HepG2 (cell line): ENCODE data around the gene FOXD2. TPM values are rescaled to one million over a fixed set of nuclear protein-coding genes. Genes with fewer than 3 reads are reported as not detected.

Source experiments
- ATAC-seq: fragments of 200-7000 bp; cut with Tn5 transposase; 3 replicates; pipeline ENCODE4 v1.9.1; 2020; ENCODE audit warnings: mild to moderate bottlenecking, moderate library complexity
- BruUV-seq: library from RNA; stranded (reverse); fragments of 400-500 nt; replicated peaks from 2 replicates; lab custom pipeline; 2021; lab: Mats Ljungman, UMichigan
- CTCF ChIA-PET: fragments of 300-600 bp; formaldehyde crosslinking; extraction: SDS; loops from one replicate; lab custom pipeline; 2021; ENCODE audit warnings: low total read pairs, inconsistent platforms, low intra/inter-chr PET ratio; lab: Yijun Ruan, JAX
- POLR2A ChIA-PET: fragments of 350-600 bp; sonication (Branson Sonifier 250); formaldehyde crosslinking; loops from one replicate; lab custom pipeline; 2020; ENCODE audit warnings: antibody characterized with exemption, inconsistent platforms; lab: Yijun Ruan, JAX
- DNase-seq: peaks from one replicate; pipeline ENCODE4 v3.0.0-alpha.2; 2015; ENCODE audit warnings: low spot score
- FAIRE-seq: peaks from 3 replicates; lab custom pipeline; 2011; peaks lifted over from hg19 to GRCh38; lab: Jason Lieb, UNC
- H2AFZ ChIP-seq: one replicate; pipeline ENCODE4 v1.6.1; 2011; ENCODE audit warnings: low read length, inconsistent platforms
- H3K27ac ChIP-seq: fragments of 300-600 bp; 3 replicates; pipeline ENCODE4 v1.8.0; 2011; ENCODE audit warnings: mixed run types, mild to moderate bottlenecking, mixed read lengths, low read length, inconsistent platforms; ENCODE audit not compliant: insufficient read depth; ENCODE audit errors: extremely low read length
- H3K27me3 ChIP-seq, 2 experiments: fragments of 200-600 bp in 1 of 2; 2 replicates in 1 of 2; 3 replicates in 1 of 2; pipeline versions ENCODE4 v1.6.0 to v1.8.0; 2011; ENCODE audit warnings: low read length in 2 of 2, mild to moderate bottlenecking in 2 of 2, moderate library complexity in 2 of 2, inconsistent platforms in 1 of 2; ENCODE audit not compliant: insufficient read depth in 2 of 2, control insufficient read depth in 1 of 2
- H3K36me3 ChIP-seq, 2 experiments: fragments of 200-600 bp in 1 of 2; replicated peaks in 1 of 2; 2 replicates in 1 of 2; 3 replicates in 1 of 2; pipeline versions ENCODE4 v1.5.1 to v1.8.0; 2011; ENCODE audit warnings: low read length in 2 of 2, inconsistent platforms in 1 of 2; ENCODE audit not compliant: insufficient read depth in 2 of 2, control insufficient read depth in 1 of 2
- H3K4me1 ChIP-seq: 2 replicates; pipeline ENCODE4 v1.5.1; 2012; ENCODE audit warnings: low read length, inconsistent platforms; ENCODE audit not compliant: insufficient read depth
- H3K4me2 ChIP-seq: 2 replicates; pipeline ENCODE4 v1.6.0; 2011; ENCODE audit warnings: low read depth, low read length, inconsistent platforms
- H3K4me3 ChIP-seq, 3 experiments: fragments of 200-600 bp in 1 of 3; sonication (generic), shearing (Covaris generic) in 1 of 3; replicated peaks in 1 of 3; 2 replicates each; pipeline ENCODE4 v1.5.1; 2011 to 2016; ENCODE audit warnings: low read length in 3 of 3, inconsistent platforms in 2 of 3, low read depth in 2 of 3, mild to moderate bottlenecking in 2 of 3, control low read depth in 1 of 3, mixed read lengths in 1 of 3; ENCODE audit not compliant: insufficient read depth in 1 of 3
- H3K79me2 ChIP-seq: one replicate; pipeline ENCODE4 v1.6.1; 2011; ENCODE audit warnings: low read length, inconsistent platforms; ENCODE audit not compliant: insufficient read depth
- H3K9ac ChIP-seq: 2 replicates; pipeline ENCODE4 v1.6.0; 2011; ENCODE audit warnings: mild to moderate bottlenecking, low read depth, low read length, inconsistent platforms; ENCODE audit not compliant: insufficient read depth
- H3K9me3 ChIP-seq: 2 replicates; pipeline ENCODE4 v1.5.1; 2012; ENCODE audit warnings: mild to moderate bottlenecking, low read length
- H4K20me1 ChIP-seq: 2 replicates; pipeline ENCODE4 v1.6.0; 2011; ENCODE audit warnings: inconsistent platforms, mild to moderate bottlenecking, low read length, moderate library complexity; ENCODE audit not compliant: insufficient read depth
- ARNT2 ChIP-seq: sonication (generic); formaldehyde crosslinking; IDR thresholded peaks from 2 replicates; pipeline ENCODE4 v1.8.0; 2022; ENCODE audit warnings: mild to moderate bottlenecking, low read depth, missing genetic modification reagents, moderate library complexity
- BRCA1 ChIP-seq: sonication (generic); formaldehyde crosslinking; IDR thresholded peaks from 2 replicates; pipeline ENCODE4 v1.4.0; 2020; ENCODE audit warnings: missing genetic modification reagents
- HNRNPK ChIP-seq: fragments of 200-400 bp; formaldehyde crosslinking; IDR thresholded peaks from 2 replicates; pipeline ENCODE4 v1.6.1; 2018; ENCODE audit warnings: low read length, low read depth, moderate library complexity, mild to moderate bottlenecking; ENCODE audit not compliant: poor library complexity, severe bottlenecking
- IKZF4 ChIP-seq: sonication (generic); formaldehyde crosslinking; IDR thresholded peaks from 2 replicates; pipeline ENCODE4 v1.5.1; 2020; ENCODE audit warnings: borderline replicate concordance, mild to moderate bottlenecking, low read depth, missing genetic modification reagents; ENCODE audit errors: not compliant biosample characterization
- NFKB2 ChIP-seq: sonication (generic); formaldehyde crosslinking; IDR thresholded peaks from 2 replicates; pipeline ENCODE4 v1.4.0; 2020; ENCODE audit warnings: missing genetic modification reagents, borderline replicate concordance
- ZNF17 ChIP-seq: sonication (generic); formaldehyde crosslinking; IDR thresholded peaks from 2 replicates; pipeline ENCODE4 v1.5.0; 2020; ENCODE audit warnings: mild to moderate bottlenecking, missing genetic modification reagents
- ZNF446 ChIP-seq: sonication (generic); formaldehyde crosslinking; IDR thresholded peaks from 2 replicates; pipeline ENCODE4 v1.5.0; 2020; ENCODE audit warnings: mild to moderate bottlenecking, missing genetic modification reagents
- ZNF564 ChIP-seq: sonication (generic); formaldehyde crosslinking; IDR thresholded peaks from 2 replicates; pipeline ENCODE4 v1.8.1; 2023; ENCODE audit warnings: mild to moderate bottlenecking, missing genetic modification reagents
- ZNF652 ChIP-seq: IDR thresholded peaks from 2 replicates; pipeline ENCODE4 v1.6.1; 2016; ENCODE audit warnings: low read depth, borderline replicate concordance
- WGBS: methylation state at CpG from one replicate; pipeline ENCODE4 v1.1.6; 2017; ENCODE audit warnings: low lambda C conversion rate; 5-methylcytosine and 5-hydroxymethylcytosine counted together
- in situ Hi-C: cut with HindIII; loops from 2 replicates; pipeline ENCODE4 v1.10.0; 2017; ENCODE audit warnings: low pct_unique_long_range_greater_than_20kb; ENCODE audit not compliant: extremely low pct_ligation_motif_present
- intact Hi-C: fragments of 100-400 bp; cut with micrococcal nuclease; formaldehyde crosslinking; loops from one replicate; pipeline ENCODE4 v1.10.0; 2022; ENCODE audit not compliant: unreplicated experiment
- polyA plus RNA-seq, 8 experiments: library from polyadenylated mRNA; depleted of rRNA in 3 of 8; stranded (reverse) in 7 of 8; unstranded in 1 of 8; fragments of >200 nt; fragmentation: Illumina TruSeq in 4 of 8; extraction: Trizol in 4 of 8; gene quantifications; 2 replicates each; pipeline versions ENCODE4 v1.2.1 to v1.2.3, GENCODE V29; 2011 to 2016; ENCODE audit warnings: low read depth in 4 of 8, missing spikeins in 1 of 8, mixed read lengths in 1 of 8; ENCODE audit not compliant: insufficient read depth in 1 of 8
- total RNA-seq, 5 experiments: library from RNA; depleted of rRNA; stranded (reverse); fragments of >200 nt; fragmentation: Illumina TruSeq; extraction: Trizol; gene quantifications; 2 replicates each; pipeline ENCODE4 v1.2.3, GENCODE V29; 2016; ENCODE audit warnings: low read depth in 1 of 5
- TF ChIP-seq, protein P1 (sequence below): sonication (generic); formaldehyde crosslinking; IDR thresholded peaks from 2 replicates; pipeline ENCODE4 v1.4.0; 2020; ENCODE audit warnings: missing genetic modification reagents
- TF ChIP-seq, protein P2 (sequence below): sonication (generic); formaldehyde crosslinking; IDR thresholded peaks from 2 replicates; pipeline ENCODE4 v1.4.0; 2020; ENCODE audit warnings: mild to moderate bottlenecking, missing genetic modification reagents
- TF ChIP-seq, protein P3 (sequence below): sonication (generic); formaldehyde crosslinking; IDR thresholded peaks from 2 replicates; pipeline ENCODE4 v1.8.1; 2023; ENCODE audit warnings: mild to moderate bottlenecking, missing genetic modification reagents, borderline replicate concordance

The FOXD2 gene
- total and polyA plus RNA-seq, 2 of the 13 experiments (the other 11 are each of a cell fraction or from before 2014, with no cell fraction given), result 0.01 to 0.09 TPM

DNA sequence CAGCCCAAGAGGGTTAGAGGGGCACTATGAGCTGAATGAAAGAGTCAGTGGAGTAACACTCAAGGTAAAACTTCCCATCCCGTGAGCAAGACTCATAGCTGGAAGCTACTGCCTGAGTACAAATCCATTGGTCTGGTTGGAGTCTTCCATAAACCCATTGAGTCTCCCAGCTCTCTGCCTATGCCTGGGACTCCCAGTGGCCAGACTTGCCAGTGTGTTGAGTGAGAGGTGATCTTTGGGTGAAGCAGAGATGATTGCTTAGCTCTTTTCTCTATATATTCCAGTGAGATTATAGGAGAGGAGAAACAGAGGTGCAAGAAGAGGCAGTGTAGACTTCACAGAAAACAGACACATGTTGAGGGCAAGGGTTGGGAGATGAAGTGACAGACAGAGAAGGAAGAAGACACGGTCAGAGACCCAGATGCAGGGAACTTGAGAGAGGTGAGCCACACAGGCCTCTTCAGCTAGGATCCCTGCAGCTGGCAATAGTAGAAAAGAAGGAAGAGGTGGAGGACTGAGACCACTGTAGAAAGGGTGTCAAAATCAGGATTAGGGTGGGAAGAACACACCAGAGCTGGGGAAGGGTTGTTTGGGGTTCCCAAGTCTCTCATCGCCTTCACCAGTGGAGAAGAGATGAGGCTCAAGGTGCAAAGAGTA, 3.7 kb downstream of the FOXD2 start:
- DNase-seq (no peak), FAIRE-seq (no peak), ATAC-seq (no peak)
- Histone ChIP-seq H4K20me1 (peaks cover 2% of the 10 kb centered on the region; the same call in 1 of the 2 replicates), H3K4me2 (no peak overlapping the region), H3K9me3 (no peaks in the 10 kb centered on the region), H2AFZ (no peak overlapping the region), H3K4me1 (peaks cover 3% of the 10 kb centered on the region; the same call in 1 of the 2 replicates), H3K4me3 (no peak overlapping the region), H3K9ac (no peak overlapping the region), H3K27ac (no peak overlapping the region), H3K79me2 (no peaks in the 10 kb centered on the region), H3K27me3 (peaks cover 11 to 70% of the 10 kb centered on the region in 2 experiments; a peak in 4 of 5 replicates), H3K36me3 (no peaks in the 10 kb centered on the region)
- TF ChIP-seq ZNF17 (CRISPR knock-in tag), result no peak
- TF ChIP-seq ZNF564 (CRISPR knock-in tag), result no peak
- TF ChIP-seq, protein P1, sequence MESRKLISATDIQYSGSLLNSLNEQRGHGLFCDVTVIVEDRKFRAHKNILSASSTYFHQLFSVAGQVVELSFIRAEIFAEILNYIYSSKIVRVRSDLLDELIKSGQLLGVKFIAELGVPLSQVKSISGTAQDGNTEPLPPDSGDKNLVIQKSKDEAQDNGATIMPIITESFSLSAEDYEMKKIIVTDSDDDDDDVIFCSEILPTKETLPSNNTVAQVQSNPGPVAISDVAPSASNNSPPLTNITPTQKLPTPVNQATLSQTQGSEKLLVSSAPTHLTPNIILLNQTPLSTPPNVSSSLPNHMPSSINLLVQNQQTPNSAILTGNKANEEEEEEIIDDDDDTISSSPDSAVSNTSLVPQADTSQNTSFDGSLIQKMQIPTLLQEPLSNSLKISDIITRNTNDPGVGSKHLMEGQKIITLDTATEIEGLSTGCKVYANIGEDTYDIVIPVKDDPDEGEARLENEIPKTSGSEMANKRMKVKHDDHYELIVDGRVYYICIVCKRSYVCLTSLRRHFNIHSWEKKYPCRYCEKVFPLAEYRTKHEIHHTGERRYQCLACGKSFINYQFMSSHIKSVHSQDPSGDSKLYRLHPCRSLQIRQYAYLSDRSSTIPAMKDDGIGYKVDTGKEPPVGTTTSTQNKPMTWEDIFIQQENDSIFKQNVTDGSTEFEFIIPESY, result no peak
- TF ChIP-seq HNRNPK, result no peak
- TF ChIP-seq, protein P2, sequence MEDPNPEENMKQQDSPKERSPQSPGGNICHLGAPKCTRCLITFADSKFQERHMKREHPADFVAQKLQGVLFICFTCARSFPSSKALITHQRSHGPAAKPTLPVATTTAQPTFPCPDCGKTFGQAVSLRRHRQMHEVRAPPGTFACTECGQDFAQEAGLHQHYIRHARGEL (CRISPR knock-in tag), result no peak
- TF ChIP-seq ARNT2 (CRISPR knock-in tag), result no peak
- no peak for TF ChIP-seq ZNF446 (CRISPR knock-in tag)
- no peak for TF ChIP-seq BRCA1
- TF ChIP-seq, protein P3, sequence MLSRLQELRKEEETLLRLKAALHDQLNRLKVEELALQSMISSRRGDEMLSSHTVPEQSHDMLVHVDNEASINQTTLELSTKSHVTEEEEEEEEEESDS (CRISPR knock-in tag), result no peak
- no peak for TF ChIP-seq NFKB2 (CRISPR knock-in tag)
- TF ChIP-seq IKZF4 (CRISPR knock-in tag), result no peak
- no peak for TF ChIP-seq ZNF652 (CRISPR knock-in tag)
- intact Hi-C loops, result no loop called here
- in situ Hi-C loops, result no loop called here
- ChIA-PET POLR2A (no interaction called here), CTCF (no interaction called here)
- WGBS, result 70% methylated on average over 2 of the region's 3 CpGs
- BruUV-seq, result no TSS peak
